Neutrophil (primary cell): ENCODE results near the gene PAK1.
A peak's percentile ranks its signal among the peaks of the same experiment; 100 is the strongest.

Experiments
- H3K27ac ChIP-seq: fragments of 200-600 bp; sonication (generic); 2 replicates; pipeline ENCODE4 v1.5.1; 2016; ENCODE audit warnings: mild to moderate bottlenecking, moderate library complexity
- H3K27me3 ChIP-seq: fragments of 200-600 bp; sonication (generic); 2 replicates; pipeline ENCODE4 v1.6.0; 2016; ENCODE audit warnings: mild to moderate bottlenecking
- H3K36me3 ChIP-seq: fragments of 200-600 bp; sonication (generic); 2 replicates; pipeline ENCODE4 v1.5.1; 2017
- H3K4me1 ChIP-seq, 2 experiments: fragments of 200-600 bp in 1 of 2; sonication (generic) in 1 of 2; 1 replicate in 1 of 2; 2 replicates in 1 of 2; pipeline versions ENCODE4 v1.5.1 to v1.6.1; 2013 to 2016; ENCODE audit warnings: low read depth in 1 of 2, low read length in 1 of 2, mild to moderate bottlenecking in 1 of 2, moderate library complexity in 1 of 2; ENCODE audit not compliant: control insufficient read depth in 1 of 2, insufficient read depth in 1 of 2
- H3K4me3 ChIP-seq, 2 experiments: fragments of 200-600 bp in 1 of 2; sonication (generic) in 1 of 2; 1 replicate in 1 of 2; 2 replicates in 1 of 2; pipeline ENCODE4 v1.5.1; 2013 to 2016; ENCODE audit warnings: low read depth in 1 of 2, low read length in 1 of 2, mild to moderate bottlenecking in 1 of 2, moderate library complexity in 1 of 2
- H3K9me3 ChIP-seq: fragments of 200-600 bp; sonication (generic); 2 replicates; pipeline ENCODE4 v1.5.1; 2016
- TF ChIP-seq, protein P1 (sequence below): fragments of 200-600 bp; sonication (generic); IDR thresholded peaks from 2 replicates; pipeline ENCODE4 v1.5.1; 2016; ENCODE audit warnings: antibody characterized with exemption

PAK1 gene

DNA sequence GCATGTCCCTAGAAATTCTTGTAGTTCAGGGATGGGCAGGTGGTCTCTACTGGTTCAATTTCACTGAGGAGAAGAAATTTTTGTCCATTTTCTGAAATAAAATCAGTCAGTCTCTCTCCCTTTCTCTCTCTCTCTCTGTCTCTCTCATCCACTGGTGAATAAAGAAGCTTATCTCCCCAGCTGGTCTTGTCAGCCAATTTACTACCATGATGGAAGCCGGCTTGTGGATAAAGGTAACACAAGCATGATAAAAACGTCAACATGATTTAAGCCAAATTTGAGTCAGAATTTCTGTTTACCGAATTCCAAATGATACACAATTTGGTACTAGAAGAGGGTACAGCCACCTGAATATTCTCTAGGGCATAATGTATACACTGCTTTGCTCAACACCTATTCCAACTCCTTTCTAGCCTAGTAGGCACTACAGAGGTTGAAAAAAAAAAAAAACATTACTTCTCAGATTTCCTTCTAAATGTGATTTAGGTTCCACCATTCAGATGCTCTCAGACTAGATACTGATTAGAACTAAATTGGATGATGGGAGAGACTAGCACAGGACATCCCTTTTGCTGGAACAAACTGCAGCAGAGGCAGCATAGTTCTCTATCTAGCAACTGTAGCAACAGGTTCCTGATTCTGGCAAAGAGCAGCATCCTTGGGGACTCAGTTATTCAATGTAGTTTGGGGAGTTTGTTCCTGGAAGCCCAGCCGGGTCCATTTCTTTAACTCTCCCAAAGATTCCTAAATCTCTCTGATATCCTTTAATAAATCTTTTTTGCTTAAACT, 18.8 kb downstream of the PAK1 start:
- peaks cover 41 to 44% of the 10 kb centered on the region in 2 experiments for H3K4me1 ChIP-seq
- TF ChIP-seq, protein P1, sequence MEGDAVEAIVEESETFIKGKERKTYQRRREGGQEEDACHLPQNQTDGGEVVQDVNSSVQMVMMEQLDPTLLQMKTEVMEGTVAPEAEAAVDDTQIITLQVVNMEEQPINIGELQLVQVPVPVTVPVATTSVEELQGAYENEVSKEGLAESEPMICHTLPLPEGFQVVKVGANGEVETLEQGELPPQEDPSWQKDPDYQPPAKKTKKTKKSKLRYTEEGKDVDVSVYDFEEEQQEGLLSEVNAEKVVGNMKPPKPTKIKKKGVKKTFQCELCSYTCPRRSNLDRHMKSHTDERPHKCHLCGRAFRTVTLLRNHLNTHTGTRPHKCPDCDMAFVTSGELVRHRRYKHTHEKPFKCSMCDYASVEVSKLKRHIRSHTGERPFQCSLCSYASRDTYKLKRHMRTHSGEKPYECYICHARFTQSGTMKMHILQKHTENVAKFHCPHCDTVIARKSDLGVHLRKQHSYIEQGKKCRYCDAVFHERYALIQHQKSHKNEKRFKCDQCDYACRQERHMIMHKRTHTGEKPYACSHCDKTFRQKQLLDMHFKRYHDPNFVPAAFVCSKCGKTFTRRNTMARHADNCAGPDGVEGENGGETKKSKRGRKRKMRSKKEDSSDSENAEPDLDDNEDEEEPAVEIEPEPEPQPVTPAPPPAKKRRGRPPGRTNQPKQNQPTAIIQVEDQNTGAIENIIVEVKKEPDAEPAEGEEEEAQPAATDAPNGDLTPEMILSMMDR = no peak
- no peaks in the 10 kb centered on the region for H3K9me3 ChIP-seq
- no peaks in the 10 kb centered on the region for H3K27me3 ChIP-seq
- no peaks in the 10 kb centered on the region for H3K36me3 ChIP-seq
- peak overlapping the region; percentile 68 for H3K27ac ChIP-seq
- H3K4me3 ChIP-seq = peak overlapping the region in 1 of 2 experiments; percentile 1

DNA sequence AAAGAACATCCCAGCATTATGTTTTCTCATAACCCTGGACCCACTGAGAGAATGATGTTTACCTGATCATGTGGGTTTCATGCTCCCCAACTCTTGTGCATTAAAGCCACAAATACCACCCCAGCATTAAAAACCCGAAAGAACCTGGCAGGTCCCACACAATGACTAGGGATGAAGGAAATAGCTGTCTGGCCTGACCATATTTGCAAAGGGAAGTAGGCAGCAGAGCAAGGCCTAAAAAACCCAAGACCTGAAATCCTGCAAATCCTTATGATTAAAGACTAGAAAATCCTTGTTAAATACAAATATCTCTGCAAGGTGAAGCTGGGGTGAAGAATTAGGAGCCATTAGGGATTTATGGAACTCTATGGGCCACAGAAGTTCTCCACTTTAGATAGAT, 23.7 kb downstream of the PAK1 start:
- H3K4me1 ChIP-seq = peaks cover 66 to 67% of the 10 kb centered on the region in 2 experiments
- no peaks in the 10 kb centered on the region for H3K36me3 ChIP-seq
- TF ChIP-seq, protein P1 = no peak
- H3K4me3 ChIP-seq = peak overlapping the region in 1 of 2 experiments; percentile 48
- H3K9me3 ChIP-seq = no peaks in the 10 kb centered on the region
- peak overlapping the region; percentile 91 for H3K27ac ChIP-seq
- H3K27me3 ChIP-seq = no peaks in the 10 kb centered on the region

DNA sequence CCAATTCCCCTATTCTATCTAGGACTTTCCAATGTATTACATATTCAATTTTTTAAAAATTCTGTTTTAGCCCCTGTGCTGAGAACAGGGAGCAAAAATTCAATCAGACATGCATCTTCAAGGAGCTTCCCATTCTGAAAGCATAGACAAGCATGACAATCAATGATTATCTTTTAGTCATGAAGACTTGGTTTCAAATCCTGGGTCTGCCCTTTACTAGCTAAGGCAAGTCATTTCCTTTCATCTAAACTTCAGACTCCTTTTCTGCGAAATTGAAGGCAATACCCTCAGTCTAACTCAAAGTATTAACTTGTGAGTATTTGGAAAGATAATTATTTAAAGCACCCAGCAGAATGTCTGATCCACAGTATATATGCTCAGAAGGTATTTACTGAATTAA, 24.1 kb downstream of the PAK1 start:
- Histone ChIP-seq H3K4me1 (peaks cover 67% of the 10 kb centered on the region in 2 experiments), H3K27me3 (no peaks in the 10 kb centered on the region), H3K4me3 (peak overlapping the region; percentile 43 to 48), H3K27ac (peak overlapping the region; percentile 91), H3K36me3 (no peaks in the 10 kb centered on the region), H3K9me3 (no peaks in the 10 kb centered on the region)
- TF ChIP-seq, protein P1 = no peak

DNA sequence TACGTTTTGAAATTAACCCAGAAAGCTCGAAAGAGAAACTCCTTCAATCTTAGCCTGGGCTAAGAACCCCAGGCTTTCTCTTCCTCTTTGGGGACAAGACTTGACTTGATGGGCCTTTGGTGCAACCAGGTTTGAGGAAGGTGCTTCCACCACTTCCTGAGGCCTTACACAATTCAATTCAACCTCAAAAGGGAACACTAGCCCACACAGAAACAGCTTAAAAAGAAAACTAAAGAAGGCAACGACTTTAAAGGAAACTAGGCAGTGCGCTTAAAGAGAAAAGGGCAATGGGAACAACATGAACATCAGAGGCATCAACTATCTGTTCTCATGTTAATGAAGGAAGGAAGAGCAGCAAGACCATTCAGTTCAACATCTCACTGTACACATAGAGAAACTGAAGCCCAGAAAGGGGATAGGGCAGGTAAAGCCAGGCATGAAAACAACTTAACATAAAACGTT, 24.8 kb downstream of the PAK1 start:
- Histone ChIP-seq H3K27me3 (no peaks in the 10 kb centered on the region), H3K27ac (peak overlapping the region; percentile 91), H3K36me3 (no peaks in the 10 kb centered on the region), H3K4me3 (peak overlapping the region; percentile 43 to 48), H3K4me1 (peaks cover 73 to 74% of the 10 kb centered on the region in 2 experiments), H3K9me3 (no peaks in the 10 kb centered on the region)
- TF ChIP-seq, protein P1 = no peak

DNA sequence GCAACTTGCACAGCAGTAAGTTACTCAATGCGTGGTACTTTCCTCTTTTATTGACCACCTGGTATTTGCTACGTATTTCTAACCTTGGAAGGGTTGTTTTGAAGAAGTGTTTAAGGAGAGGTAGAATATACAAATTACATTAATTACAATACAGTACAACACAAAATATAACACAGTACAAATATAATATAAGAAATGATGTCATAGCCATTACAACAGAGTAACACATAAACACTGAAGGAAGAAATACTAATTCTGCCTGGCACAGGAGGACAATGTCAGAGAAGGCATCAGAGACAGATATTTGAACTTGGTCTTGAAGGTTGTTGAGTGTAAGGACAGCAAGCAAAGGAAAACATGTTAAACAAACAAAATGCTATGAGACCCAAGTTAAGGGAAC, 25.6 kb downstream of the PAK1 start:
- TF ChIP-seq, protein P1 = no peak
- H3K4me3 ChIP-seq = peak overlapping the region; percentile 43 to 48
- no peaks in the 10 kb centered on the region for H3K9me3 ChIP-seq
- H3K27ac ChIP-seq = peak overlapping the region; percentile 91
- no peaks in the 10 kb centered on the region for H3K36me3 ChIP-seq
- H3K4me1 ChIP-seq = peaks cover 78 to 82% of the 10 kb centered on the region in 2 experiments
- H3K27me3 ChIP-seq = no peaks in the 10 kb centered on the region
